Uterus (tissue), 4 donors: ENCODE results near the gene CPTP. TPM values are rescaled to one million over a fixed set of nuclear protein-coding genes. Genes with fewer than 3 reads are reported as not detected.

Experiments
- DNase-seq, 2 donors: peaks; one replicate each; pipeline ENCODE4 v3.0.0-alpha.2; 2019 to 2020
- H3K27ac ChIP-seq, 2 donors: fragments of 200-600 bp; sonication (generic); 1 replicate in 1 of 2; 2 replicates in 1 of 2; pipeline ENCODE4 v1.5.1; 2016 to 2018
- H3K27me3 ChIP-seq, 2 donors: fragments of 200-600 bp; sonication (generic); one replicate each; pipeline ENCODE4 v1.5.1; 2018 to 2019; ENCODE audit warnings: control low read depth in 1 of 2
- H3K36me3 ChIP-seq, 2 donors: fragments of 200-600 bp; sonication (generic); one replicate each; pipeline ENCODE4 v1.5.1; 2019; ENCODE audit warnings: control low read depth in 1 of 2
- H3K4me1 ChIP-seq, 2 donors: fragments of 200-600 bp; sonication (generic); one replicate each; pipeline ENCODE4 v1.5.1; 2018 to 2019; ENCODE audit warnings: control low read depth in 1 of 2
- H3K4me3 ChIP-seq, 2 donors: fragments of 200-600 bp; sonication (generic); 1 replicate in 1 of 2; 2 replicates in 1 of 2; pipeline ENCODE4 v1.5.1; 2018 to 2019; ENCODE audit warnings: mild to moderate bottlenecking in 1 of 2
- H3K9me3 ChIP-seq, 2 donors: fragments of 200-600 bp; sonication (generic); one replicate each; pipeline ENCODE4 v1.5.1; 2019; ENCODE audit warnings: control low read depth in 1 of 2
- POLR2A ChIP-seq, 2 donors: fragments of 450-650 bp; IDR thresholded peaks; one replicate each; pipeline ENCODE4 v1.6.1; 2016; ENCODE audit warnings: antibody characterized with exemption in 2 of 2, mild to moderate bottlenecking in 1 of 2, moderate library complexity in 1 of 2
- intact Hi-C: fragments of 100-400 bp; cut with DNase I; formaldehyde crosslinking; loops from one replicate; pipeline ENCODE4 v1.15.1; 2023; ENCODE audit warnings: low total_unique reads
- total RNA-seq, 4 donors: library from RNA; depleted of rRNA in 3 of 4; stranded (reverse); fragments of >200 nt in 3 of 4; gene quantifications; one replicate each; pipeline versions ENCODE4 v1.1.0 to v1.2.4, GENCODE V29; 2014 to 2023
- TF ChIP-seq, protein P1 (sequence below), 4 experiments: fragments of 200-600 bp in 2 of 4; fragments of 450-650 bp in 2 of 4; sonication (generic) in 2 of 4; IDR thresholded peaks; one replicate each; pipeline ENCODE4 v1.5.1; 2016 to 2019; ENCODE audit warnings: antibody characterized with exemption in 4 of 4, mild to moderate bottlenecking in 2 of 4, moderate library complexity in 1 of 4
- donor health status: DM: yes; HTN: yes; CAD: no.

CPTP gene
- total RNA-seq, 4 donors from 2014 or later = 3.5 to 23.9 (median 16.4) TPM

DNA sequence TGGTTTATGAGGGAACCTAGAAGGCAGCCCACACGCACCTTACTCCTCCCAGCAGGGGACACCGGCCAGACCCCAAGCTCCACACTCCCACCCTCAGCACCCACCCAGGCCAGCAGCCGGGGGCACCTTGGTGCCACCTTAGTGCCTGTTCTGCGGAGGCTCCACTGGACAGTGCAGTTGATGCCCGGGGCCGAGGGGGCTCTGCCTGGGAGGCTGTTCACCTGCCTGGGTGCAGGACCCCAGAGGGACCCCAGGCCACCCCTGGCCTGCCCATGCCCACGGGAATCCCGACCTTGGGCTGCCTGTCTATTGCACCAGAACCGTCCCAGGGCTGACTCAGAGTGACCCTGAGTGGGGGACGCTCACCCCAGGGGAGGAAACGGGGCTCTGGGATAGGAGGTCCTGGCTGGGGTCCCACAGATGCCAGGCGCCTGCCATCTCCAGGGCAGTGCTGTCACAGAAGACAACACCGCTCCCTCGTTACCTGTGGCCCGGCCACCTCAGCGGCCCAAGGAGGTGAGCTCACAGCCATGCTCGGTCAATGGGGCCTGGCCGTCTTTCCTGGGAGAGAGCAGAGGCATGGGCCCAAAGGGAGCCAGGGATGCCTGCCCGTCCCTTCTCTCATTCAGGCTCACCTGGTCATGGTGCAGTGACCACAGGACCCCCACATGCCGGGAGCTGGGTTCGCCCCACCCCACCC is 43.7 kb upstream of the CPTP start:
- Histone ChIP-seq H3K9me3 (no peaks in the 10 kb centered on the region), H3K27me3 (no peaks in the 10 kb centered on the region), H3K27ac (no peak overlapping the region), H3K4me1 (no peaks in the 10 kb centered on the region), H3K36me3 (no peaks in the 10 kb centered on the region), H3K4me3 (no peak overlapping the region)
- DNase-seq = no peak
- intact Hi-C loops = no loop called here
- TF ChIP-seq, protein P1, sequence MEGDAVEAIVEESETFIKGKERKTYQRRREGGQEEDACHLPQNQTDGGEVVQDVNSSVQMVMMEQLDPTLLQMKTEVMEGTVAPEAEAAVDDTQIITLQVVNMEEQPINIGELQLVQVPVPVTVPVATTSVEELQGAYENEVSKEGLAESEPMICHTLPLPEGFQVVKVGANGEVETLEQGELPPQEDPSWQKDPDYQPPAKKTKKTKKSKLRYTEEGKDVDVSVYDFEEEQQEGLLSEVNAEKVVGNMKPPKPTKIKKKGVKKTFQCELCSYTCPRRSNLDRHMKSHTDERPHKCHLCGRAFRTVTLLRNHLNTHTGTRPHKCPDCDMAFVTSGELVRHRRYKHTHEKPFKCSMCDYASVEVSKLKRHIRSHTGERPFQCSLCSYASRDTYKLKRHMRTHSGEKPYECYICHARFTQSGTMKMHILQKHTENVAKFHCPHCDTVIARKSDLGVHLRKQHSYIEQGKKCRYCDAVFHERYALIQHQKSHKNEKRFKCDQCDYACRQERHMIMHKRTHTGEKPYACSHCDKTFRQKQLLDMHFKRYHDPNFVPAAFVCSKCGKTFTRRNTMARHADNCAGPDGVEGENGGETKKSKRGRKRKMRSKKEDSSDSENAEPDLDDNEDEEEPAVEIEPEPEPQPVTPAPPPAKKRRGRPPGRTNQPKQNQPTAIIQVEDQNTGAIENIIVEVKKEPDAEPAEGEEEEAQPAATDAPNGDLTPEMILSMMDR (IDR thresholded peaks at IDR 0.05) = no peak
- no peak for TF ChIP-seq POLR2A (IDR thresholded peaks at IDR 0.05)

DNA sequence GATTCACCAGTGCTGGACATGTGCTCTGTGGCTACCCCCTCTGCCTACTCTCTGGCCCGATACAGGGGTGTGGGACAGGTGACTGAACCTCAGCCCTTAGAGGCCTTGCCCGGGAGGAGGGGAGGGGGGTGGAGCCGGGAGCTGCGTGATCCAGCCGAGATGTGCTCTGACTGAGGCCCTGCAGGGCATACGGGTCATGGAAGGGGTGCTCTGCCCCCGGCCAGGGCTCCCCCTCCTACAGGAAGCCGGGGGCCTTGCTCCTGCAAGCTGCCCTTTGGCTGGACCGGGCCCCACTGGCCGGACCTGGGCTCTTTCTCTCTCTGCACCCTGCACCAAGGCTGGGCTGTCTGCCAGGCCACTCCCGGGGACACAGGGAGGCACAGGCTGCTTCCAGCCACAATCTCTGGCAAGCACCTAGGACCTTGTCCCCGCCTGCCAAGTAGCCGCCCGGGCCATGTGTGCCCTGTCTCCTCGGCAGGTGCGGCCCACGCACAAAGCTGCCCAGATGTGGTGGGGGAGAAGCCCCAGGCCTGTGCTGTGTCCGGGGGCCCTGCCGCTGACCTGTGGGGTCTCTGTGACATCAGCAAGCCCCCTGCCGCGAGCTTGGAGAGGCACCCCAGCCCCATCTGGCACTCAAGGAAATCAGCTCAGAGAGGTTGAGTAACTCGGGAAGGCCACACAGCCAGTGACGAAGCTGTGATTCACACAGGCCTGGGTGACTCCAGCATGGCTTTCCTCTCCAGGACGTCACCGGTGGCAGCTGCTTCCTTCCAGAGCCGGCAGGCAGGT is 42.9 kb upstream of the CPTP start:
- intact Hi-C loops = no loop called here
- Histone ChIP-seq H3K4me3 (no peak overlapping the region), H3K27me3 (no peaks in the 10 kb centered on the region), H3K27ac (no peak overlapping the region), H3K9me3 (no peaks in the 10 kb centered on the region), H3K4me1 (no peaks in the 10 kb centered on the region), H3K36me3 (no peaks in the 10 kb centered on the region)
- no peak for TF ChIP-seq POLR2A (IDR thresholded peaks at IDR 0.05)
- TF ChIP-seq, protein P1 (IDR thresholded peaks at IDR 0.05) = no peak
- no peak for DNase-seq

DNA sequence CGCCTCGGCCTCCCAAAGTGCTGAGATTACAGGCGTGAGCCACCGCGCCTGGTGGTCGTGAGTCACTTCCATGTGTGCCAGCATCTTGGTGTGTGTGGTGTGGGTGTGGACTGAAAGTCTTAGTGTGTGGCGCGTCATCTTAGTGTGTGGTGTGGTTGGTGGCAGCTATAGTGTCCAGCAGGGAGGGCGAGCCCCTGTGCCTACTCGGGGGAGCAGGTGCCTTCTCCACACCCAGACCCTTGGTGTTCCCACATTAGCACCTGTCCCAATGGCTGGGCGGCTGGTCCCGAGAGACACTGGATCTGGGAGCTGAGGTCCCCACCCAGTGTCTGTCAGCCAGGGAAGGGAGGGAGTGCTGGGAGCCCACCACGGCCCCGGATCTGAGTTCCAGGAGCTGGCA is 41.6 kb upstream of the CPTP start:
- Histone ChIP-seq H3K4me1 (no peaks in the 10 kb centered on the region), H3K36me3 (no peaks in the 10 kb centered on the region), H3K4me3 (no peak overlapping the region), H3K9me3 (no peaks in the 10 kb centered on the region), H3K27ac (no peak overlapping the region), H3K27me3 (no peaks in the 10 kb centered on the region)
- no peak for DNase-seq
- intact Hi-C loops = no loop called here
- TF ChIP-seq POLR2A (IDR thresholded peaks at IDR 0.05) = no peak
- TF ChIP-seq, protein P1 (IDR thresholded peaks at IDR 0.05) = no peak

DNA sequence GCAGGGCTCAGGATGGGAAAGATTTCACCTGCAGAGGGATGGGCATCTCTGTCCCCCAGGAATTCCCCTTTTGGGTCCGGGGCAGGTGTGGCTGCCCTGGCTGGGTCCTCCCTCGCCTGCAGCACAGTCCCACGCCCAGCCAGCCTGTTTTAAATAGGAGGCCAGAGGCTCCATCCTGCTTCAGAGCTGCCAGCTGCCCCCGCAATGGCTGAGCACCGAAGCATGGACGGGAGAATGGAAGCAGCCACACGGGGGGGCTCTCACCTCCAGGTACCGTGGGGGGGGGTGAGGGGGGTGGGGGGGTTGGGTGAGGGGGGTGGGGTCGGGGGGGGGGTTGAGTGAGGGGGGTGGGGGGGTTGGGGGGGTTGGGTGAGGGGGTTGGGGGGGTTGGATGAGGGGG is 40.8 kb upstream of the CPTP start:
- Histone ChIP-seq H3K27ac (no peak overlapping the region), H3K36me3 (no peaks in the 10 kb centered on the region), H3K9me3 (no peaks in the 10 kb centered on the region), H3K27me3 (no peaks in the 10 kb centered on the region), H3K4me3 (no peak overlapping the region), H3K4me1 (no peaks in the 10 kb centered on the region)
- TF ChIP-seq, protein P1 (IDR thresholded peaks at IDR 0.05) = no peak
- TF ChIP-seq POLR2A (IDR thresholded peaks at IDR 0.05) = no peak
- no peak for DNase-seq
- intact Hi-C loops = no loop called here
